WERI-Rb-1 (cell line): ENCODE measurements around the gene FAM151B.

Source experiments
- DNase-seq: peaks from one replicate; pipeline ENCODE4 v3.0.0-alpha.2; 2020
- H3K27ac ChIP-seq: fragments of 250-450 bp; sonication (Bioruptor Pico); 2 replicates; pipeline ENCODE4 v1.5.1; 2020; ENCODE audit warnings: mild to moderate bottlenecking, moderate library complexity
- H3K27me3 ChIP-seq: fragments of 250-450 bp; sonication (Bioruptor Pico); 2 replicates; pipeline ENCODE4 v1.5.1; 2021; ENCODE audit warnings: mild to moderate bottlenecking, low read depth, moderate library complexity; ENCODE audit not compliant: insufficient read depth, severe bottlenecking
- H3K36me3 ChIP-seq: fragments of 250-450 bp; sonication (Bioruptor Pico); 2 replicates; pipeline ENCODE4 v1.5.1; 2020; ENCODE audit warnings: mild to moderate bottlenecking, moderate library complexity
- H3K4me3 ChIP-seq: 2 replicates; pipeline ENCODE4 v1.5.1; 2011; ENCODE audit warnings: low read depth, mild to moderate bottlenecking, control low read depth, low read length
- H3K9me3 ChIP-seq: fragments of 250-450 bp; sonication (Bioruptor Pico); 2 replicates; pipeline ENCODE4 v1.5.1; 2021; ENCODE audit warnings: mild to moderate bottlenecking, moderate library complexity; ENCODE audit not compliant: severe bottlenecking
- CTCF ChIP-seq: IDR thresholded peaks from 2 replicates; pipeline ENCODE4 v1.5.1; 2011; ENCODE audit warnings: low read depth, mild to moderate bottlenecking, control low read depth, inconsistent platforms, low read length

The FAM151B gene

GRCh38 chr5:80487829-80488721 lies at the start of gene FAM151B:
TSS of gene FAM151B (plus strand) at chr5:80488100. CDS start at chr5:80488124, 24 bp downstream.
- no peak for TF ChIP-seq CTCF
- H3K36me3 ChIP-seq, result no peaks in the 10 kb centered on the region; the same call in 1 of the 2 replicates
- H3K27me3 ChIP-seq, result no peaks in the 10 kb centered on the region
- no peaks in the 10 kb centered on the region for H3K9me3 ChIP-seq
- peak within 1 kb of the TSS; percentile 47 for H3K27ac ChIP-seq
- DNase-seq, result peak; percentile 93
- peak within 1 kb of the TSS; percentile 60 for H3K4me3 ChIP-seq

- no peak for DNase-seq
- Histone ChIP-seq H3K27me3 (no peaks in the 10 kb centered on the region), H3K9me3 (no peaks in the 10 kb centered on the region), H3K27ac (no peak overlapping the region), H3K4me3 (no peak overlapping the region), H3K36me3 (peaks cover 56% of the 10 kb centered on the region)
- TF ChIP-seq CTCF, result no peak
These were observed 49.2 kb upstream of the FAM151B start for GRCh38 chr5:80438739-80439138.

- no peak overlapping the region for H3K4me3 ChIP-seq
- no peaks in the 10 kb centered on the region for H3K27me3 ChIP-seq
- peaks cover 59% of the 10 kb centered on the region for H3K36me3 ChIP-seq
- H3K27ac ChIP-seq, result no peak overlapping the region
- no peaks in the 10 kb centered on the region for H3K9me3 ChIP-seq
- no peak for DNase-seq
- TF ChIP-seq CTCF, result no peak
These were observed 48.7 kb upstream of the FAM151B start for GRCh38 chr5:80439213-80439612.

- Histone ChIP-seq H3K9me3 (no peaks in the 10 kb centered on the region), H3K27ac (no peak overlapping the region), H3K27me3 (no peaks in the 10 kb centered on the region), H3K36me3 (peaks cover 56% of the 10 kb centered on the region), H3K4me3 (no peak overlapping the region)
- no peak for TF ChIP-seq CTCF
- no peak for DNase-seq
These were observed 45.2 kb upstream of the FAM151B start for GRCh38 chr5:80442742-80443141.

GRCh38 chr5:80453366-80453765 lies 34.5 kb upstream of the FAM151B start:
- Histone ChIP-seq H3K9me3 (no peaks in the 10 kb centered on the region), H3K36me3 (peaks cover 45% of the 10 kb centered on the region), H3K27ac (no peak overlapping the region), H3K4me3 (no peak overlapping the region), H3K27me3 (no peaks in the 10 kb centered on the region)
- no peak for DNase-seq
- no peak for TF ChIP-seq CTCF
